Endodermal cell (in vitro differentiated cells): ENCODE measurements around the gene RHOG. TPM values are rescaled to one million over a fixed set of nuclear protein-coding genes. Genes with fewer than 3 reads are reported as not detected.
A peak's percentile ranks its signal among the peaks of the same experiment; 100 is the strongest.

Source experiments
- DNase-seq: peaks from one replicate; pipeline ENCODE4 v3.0.0-alpha.2; 2017
- H3K27ac ChIP-seq: 2 replicates; pipeline ENCODE4 v1.5.1; 2013; ENCODE audit warnings: mild to moderate bottlenecking, low read depth, low read length, moderate library complexity
- H3K27me3 ChIP-seq: 2 replicates; pipeline ENCODE4 v1.6.1; 2013; ENCODE audit warnings: mild to moderate bottlenecking, low read length, moderate library complexity; ENCODE audit not compliant: insufficient read depth, control insufficient read depth, poor library complexity, severe bottlenecking
- H3K36me3 ChIP-seq: 2 replicates; pipeline ENCODE4 v1.7.0; 2013; ENCODE audit warnings: mild to moderate bottlenecking, low read length, moderate library complexity; ENCODE audit not compliant: control insufficient read depth, insufficient read depth
- H3K4me1 ChIP-seq: one replicate; pipeline ENCODE4 v1.7.0; 2013; ENCODE audit warnings: low read length; ENCODE audit not compliant: control insufficient read depth, insufficient read depth
- H3K4me3 ChIP-seq: 2 replicates; pipeline ENCODE4 v1.5.1; 2013; ENCODE audit warnings: mild to moderate bottlenecking, low read length, moderate library complexity
- H3K9ac ChIP-seq: 2 replicates; pipeline ENCODE4 v1.6.1; 2013; ENCODE audit warnings: mild to moderate bottlenecking, low read length, moderate library complexity; ENCODE audit not compliant: poor library complexity, severe bottlenecking; ENCODE audit errors: extremely low read depth
- H3K9me3 ChIP-seq: 2 replicates; pipeline ENCODE4 v1.6.1; 2013; ENCODE audit warnings: mild to moderate bottlenecking, low read length, moderate library complexity; ENCODE audit not compliant: control insufficient read depth
- H3K27ac Mint-ChIP-seq: 2 replicates; pipeline ENCODE4 v1.8.0; 2020; ENCODE audit warnings: mixed read lengths
- H3K27me3 Mint-ChIP-seq: 2 replicates; pipeline ENCODE4 v1.8.0; 2021; ENCODE audit warnings: mild to moderate bottlenecking, mixed read lengths; ENCODE audit not compliant: insufficient read depth
- H3K36me3 Mint-ChIP-seq: 2 replicates; pipeline ENCODE4 v1.8.0; 2020; ENCODE audit warnings: low read depth, mixed read lengths
- H3K4me1 Mint-ChIP-seq: 2 replicates; pipeline ENCODE4 v1.8.0; 2020; ENCODE audit warnings: mixed read lengths
- H3K4me3 Mint-ChIP-seq: 2 replicates; pipeline ENCODE4 v1.8.0; 2020; ENCODE audit warnings: mild to moderate bottlenecking, moderate library complexity, mixed read lengths
- H3K9me3 Mint-ChIP-seq: 2 replicates; pipeline ENCODE4 v1.8.0; 2020; ENCODE audit warnings: mild to moderate bottlenecking, mixed read lengths
- WGBS, 2 experiments: methylation state at CpG; one replicate each; pipeline versions ENCODE4 v1.1.5 to v1.1.7; 2013; ENCODE audit warnings: missing lambda C conversion rate in 2 of 2, mixed read lengths in 1 of 2; ENCODE audit not compliant: insufficient coverage in 1 of 2, insufficient read length in 1 of 2; 5-methylcytosine and 5-hydroxymethylcytosine counted together
- total RNA-seq, 2 donors: library from RNA; stranded (reverse); fragmentation: NEBNext Ultra II Directional in 1 of 2; extraction: Animal tissue kit (Norgen Biotek cat#: 25700) in 1 of 2; gene quantifications; 2 replicates in 1 of 2; 3 replicates in 1 of 2; pipeline ENCODE4 v1.2.1, GENCODE V29; 2021
- TF ChIP-seq, protein P1 (sequence below): fragments of 200-600 bp; sonication (generic); conservative IDR thresholded peaks from 2 replicates; pipeline ENCODE4 v1.5.0; 2021; ENCODE audit warnings: antibody characterized with exemption, mild to moderate bottlenecking

The RHOG gene
- total RNA-seq, 2 donors from 2014 or later, result 25.5 to 27.6 TPM

DNA sequence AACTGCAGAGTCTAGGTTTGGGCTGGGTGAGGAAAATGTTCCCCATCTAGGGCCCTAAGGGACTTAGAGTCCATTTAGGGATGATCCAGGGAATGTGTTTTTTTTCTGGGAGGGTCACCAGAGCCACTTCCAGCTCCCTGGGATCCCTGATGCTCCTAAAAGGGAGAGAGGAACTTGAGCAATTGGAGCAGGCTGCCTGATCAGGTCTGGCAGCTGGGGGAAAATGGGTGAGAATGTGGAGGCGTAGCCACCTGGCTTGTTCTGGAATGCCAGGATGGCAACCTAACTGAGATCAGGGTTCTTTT lies 31.2 kb downstream of the RHOG start:
- WGBS, 2 experiments, result 96% methylated on average over 1 of the region's 1 CpG; no CpG with 5 or more reads in 1 of the 2 experiments
- no peaks in the 10 kb centered on the region for H3K27me3 ChIP-seq
- H3K27me3 Mint-ChIP-seq, result no peaks in the 10 kb centered on the region
- H3K4me1 Mint-ChIP-seq, result peaks cover 8% of the 10 kb centered on the region
- DNase-seq, result peak; percentile 53
- H3K9me3 ChIP-seq, result no peaks in the 10 kb centered on the region
- H3K36me3 Mint-ChIP-seq, result peaks cover 7% of the 10 kb centered on the region
- H3K9ac ChIP-seq, result no peak overlapping the region
- TF ChIP-seq, protein P1, sequence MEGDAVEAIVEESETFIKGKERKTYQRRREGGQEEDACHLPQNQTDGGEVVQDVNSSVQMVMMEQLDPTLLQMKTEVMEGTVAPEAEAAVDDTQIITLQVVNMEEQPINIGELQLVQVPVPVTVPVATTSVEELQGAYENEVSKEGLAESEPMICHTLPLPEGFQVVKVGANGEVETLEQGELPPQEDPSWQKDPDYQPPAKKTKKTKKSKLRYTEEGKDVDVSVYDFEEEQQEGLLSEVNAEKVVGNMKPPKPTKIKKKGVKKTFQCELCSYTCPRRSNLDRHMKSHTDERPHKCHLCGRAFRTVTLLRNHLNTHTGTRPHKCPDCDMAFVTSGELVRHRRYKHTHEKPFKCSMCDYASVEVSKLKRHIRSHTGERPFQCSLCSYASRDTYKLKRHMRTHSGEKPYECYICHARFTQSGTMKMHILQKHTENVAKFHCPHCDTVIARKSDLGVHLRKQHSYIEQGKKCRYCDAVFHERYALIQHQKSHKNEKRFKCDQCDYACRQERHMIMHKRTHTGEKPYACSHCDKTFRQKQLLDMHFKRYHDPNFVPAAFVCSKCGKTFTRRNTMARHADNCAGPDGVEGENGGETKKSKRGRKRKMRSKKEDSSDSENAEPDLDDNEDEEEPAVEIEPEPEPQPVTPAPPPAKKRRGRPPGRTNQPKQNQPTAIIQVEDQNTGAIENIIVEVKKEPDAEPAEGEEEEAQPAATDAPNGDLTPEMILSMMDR, result no peak
- no peak overlapping the region for H3K4me3 Mint-ChIP-seq
- no peaks in the 10 kb centered on the region for H3K9me3 Mint-ChIP-seq
- H3K4me1 ChIP-seq, result no peaks in the 10 kb centered on the region
- H3K27ac ChIP-seq, result no peak overlapping the region
- H3K36me3 ChIP-seq, result no peaks in the 10 kb centered on the region
- H3K4me3 ChIP-seq, result peak overlapping the region; percentile 91
- no peak overlapping the region for H3K27ac Mint-ChIP-seq

DNA sequence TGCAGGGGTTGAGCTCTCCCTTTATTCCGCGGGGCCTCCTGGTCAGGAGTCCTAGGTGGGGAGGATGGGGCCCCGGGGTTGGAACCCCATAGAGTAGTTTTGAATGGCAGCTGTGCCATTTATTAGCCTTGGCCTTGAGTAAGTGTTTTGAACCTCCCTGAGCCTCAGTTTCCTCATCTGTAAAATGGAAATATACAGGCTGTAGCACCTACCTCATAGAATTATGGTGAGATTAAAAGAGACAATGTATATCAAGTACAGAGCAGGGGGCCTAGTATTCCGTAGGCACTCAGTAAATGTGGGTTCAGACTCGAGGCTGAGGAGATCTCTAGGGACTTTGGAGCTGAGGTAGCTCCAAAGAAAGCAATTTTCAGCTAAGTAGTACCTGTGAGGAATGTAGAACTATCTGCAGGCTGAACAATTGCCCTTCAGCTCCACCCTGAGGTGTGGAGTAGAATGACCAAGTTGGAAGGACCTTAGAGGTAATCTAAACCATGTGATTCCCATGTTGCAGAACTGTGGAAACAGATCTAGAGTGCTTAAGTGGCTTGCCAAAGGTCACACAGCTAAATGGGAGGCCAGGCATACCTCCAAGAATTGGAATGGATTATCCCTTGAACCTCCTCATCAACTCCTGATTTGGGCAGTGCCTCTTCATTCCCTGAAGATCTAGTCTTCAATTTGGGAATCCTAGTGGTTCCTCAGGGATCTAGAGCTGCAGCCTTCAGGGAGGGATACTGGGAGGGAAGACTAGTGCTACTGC lies 31.7 kb downstream of the RHOG start:
- WGBS, 2 experiments, result 21 to 32% methylated on average over 5 of the region's 5 CpGs
- no peak overlapping the region for H3K27ac ChIP-seq

DNA sequence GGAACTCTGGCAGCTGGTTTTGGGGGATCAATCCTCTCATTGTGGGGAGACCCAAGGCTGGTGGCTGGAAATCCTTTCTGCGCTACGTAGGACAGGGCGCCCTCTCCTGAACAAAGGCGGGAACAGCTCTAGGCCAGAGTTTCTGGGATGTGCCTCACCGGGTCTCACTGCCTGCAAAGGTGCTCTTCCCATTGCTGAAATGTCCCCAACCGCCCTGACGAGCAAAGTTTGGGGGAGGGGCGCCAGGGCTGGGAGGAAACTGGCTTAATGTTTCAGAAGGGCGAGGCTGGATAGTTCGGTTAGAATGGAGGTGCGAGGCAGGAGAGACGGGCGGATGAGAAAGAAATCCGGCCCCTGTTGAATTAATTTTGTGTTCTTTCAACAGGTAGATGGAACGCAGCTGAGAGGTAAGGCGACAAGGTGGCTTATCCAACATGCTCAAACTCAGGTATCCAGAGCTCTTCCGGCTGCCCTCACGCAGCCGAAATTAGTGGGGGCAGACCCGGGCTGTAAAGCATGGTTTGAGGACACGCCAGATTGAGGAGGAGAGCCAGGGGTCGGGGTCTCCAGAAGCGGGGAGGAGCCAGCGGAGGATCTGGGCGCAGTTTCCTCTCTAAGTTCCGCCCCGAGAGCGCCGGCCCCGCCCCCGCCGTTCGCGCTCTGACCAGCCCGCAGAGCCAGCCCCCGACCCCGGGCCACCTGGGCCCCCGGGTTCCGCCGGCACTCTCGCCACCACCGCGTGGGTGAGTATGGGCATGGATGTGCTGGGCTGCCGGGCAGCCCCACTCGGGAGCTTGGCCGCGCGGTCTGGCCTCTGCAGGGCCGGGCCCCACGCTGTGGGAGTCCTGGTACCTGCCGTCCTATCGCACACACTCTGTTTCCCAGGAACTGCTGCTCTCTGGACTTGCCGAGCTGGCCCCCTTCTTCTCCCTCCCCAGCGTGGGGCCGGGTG lies 32.6 kb downstream of the RHOG start, which contains the start of gene PGAP2:
PGAP2 (plus strand) TSS at position 652 of the 952 bp plus-strand sequence. CDS start 2,700 bp downstream, outside the sequence.
- no peaks in the 10 kb centered on the region for H3K27me3 ChIP-seq
- peak within 1 kb of the TSS; percentile 88 for H3K4me3 Mint-ChIP-seq
- H3K9me3 ChIP-seq, result no peaks in the 10 kb centered on the region
- H3K36me3 ChIP-seq, result no peaks in the 10 kb centered on the region
- H3K27ac ChIP-seq, result no peak within 1 kb of the TSS
- DNase-seq, result peak; percentile 95
- no peaks in the 10 kb centered on the region for H3K27me3 Mint-ChIP-seq
- WGBS, 2 experiments, result 0 to 1% methylated on average over 33 to 54 of the region's 55 CpGs
- no peaks in the 10 kb centered on the region for H3K4me1 ChIP-seq
- H3K9ac ChIP-seq, result peak within 1 kb of the TSS; percentile 47
- peaks cover 5% of the 10 kb centered on the region for H3K36me3 Mint-ChIP-seq
- H3K4me1 Mint-ChIP-seq, result peaks cover 8% of the 10 kb centered on the region
- peak within 1 kb of the TSS; percentile 99 for H3K27ac Mint-ChIP-seq
- H3K9me3 Mint-ChIP-seq, result no peaks in the 10 kb centered on the region
- H3K4me3 ChIP-seq, result peak within 1 kb of the TSS; percentile 91
- TF ChIP-seq, protein P1, result peak; percentile 85

More for the DNA sequence above, 31.7 kb downstream of the RHOG start:
- Mint-ChIP-seq H3K4me3 (peak overlapping the region; percentile 88), H3K27me3 (no peaks in the 10 kb centered on the region), H3K9me3 (no peaks in the 10 kb centered on the region), H3K4me1 (peaks cover 8% of the 10 kb centered on the region), H3K27ac (peak overlapping the region; percentile 78), H3K36me3 (peaks cover 7% of the 10 kb centered on the region)
- TF ChIP-seq, protein P1, result peak; percentile 70
- Histone ChIP-seq H3K4me1 (no peaks in the 10 kb centered on the region), H3K36me3 (no peaks in the 10 kb centered on the region), H3K27me3 (no peaks in the 10 kb centered on the region), H3K9ac (peak overlapping the region; percentile 28), H3K9me3 (no peaks in the 10 kb centered on the region), H3K4me3 (peak overlapping the region; percentile 91)
- DNase-seq, result peak; percentile 79
